ENCODE results near the gene GRB10.

Gene GRB10

DNA sequence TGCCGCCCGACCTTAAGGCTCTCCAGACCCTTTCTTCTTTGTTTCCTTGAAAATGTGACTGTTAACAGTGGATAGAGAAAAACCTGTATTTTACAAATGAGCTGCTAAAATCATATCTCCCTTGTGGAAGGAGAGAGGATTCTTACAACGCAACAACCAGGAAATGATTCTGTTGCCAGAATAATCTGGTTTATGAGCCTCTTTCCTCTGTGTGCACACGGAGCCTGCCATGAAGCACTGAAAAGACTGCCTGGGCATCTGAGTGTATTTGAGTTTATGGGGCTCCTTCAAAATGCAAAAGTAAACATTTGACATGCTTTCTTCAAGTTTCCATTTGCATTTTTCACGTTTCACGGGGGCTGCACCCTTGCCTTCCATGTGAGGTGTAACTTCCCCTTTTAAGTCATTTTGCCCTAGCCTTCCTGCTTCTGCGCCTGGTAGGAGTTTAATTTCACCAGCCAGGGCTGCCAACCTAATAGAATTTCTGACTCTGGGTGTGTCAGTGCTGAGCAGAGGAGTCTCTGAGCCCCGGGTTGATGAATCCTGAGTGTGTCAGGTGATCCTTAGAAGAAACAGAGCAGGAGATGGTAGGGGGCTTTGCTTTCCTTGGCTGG is 101.2 kb downstream of the GRB10 start:
- TF ChIP-seq, protein P1, sequence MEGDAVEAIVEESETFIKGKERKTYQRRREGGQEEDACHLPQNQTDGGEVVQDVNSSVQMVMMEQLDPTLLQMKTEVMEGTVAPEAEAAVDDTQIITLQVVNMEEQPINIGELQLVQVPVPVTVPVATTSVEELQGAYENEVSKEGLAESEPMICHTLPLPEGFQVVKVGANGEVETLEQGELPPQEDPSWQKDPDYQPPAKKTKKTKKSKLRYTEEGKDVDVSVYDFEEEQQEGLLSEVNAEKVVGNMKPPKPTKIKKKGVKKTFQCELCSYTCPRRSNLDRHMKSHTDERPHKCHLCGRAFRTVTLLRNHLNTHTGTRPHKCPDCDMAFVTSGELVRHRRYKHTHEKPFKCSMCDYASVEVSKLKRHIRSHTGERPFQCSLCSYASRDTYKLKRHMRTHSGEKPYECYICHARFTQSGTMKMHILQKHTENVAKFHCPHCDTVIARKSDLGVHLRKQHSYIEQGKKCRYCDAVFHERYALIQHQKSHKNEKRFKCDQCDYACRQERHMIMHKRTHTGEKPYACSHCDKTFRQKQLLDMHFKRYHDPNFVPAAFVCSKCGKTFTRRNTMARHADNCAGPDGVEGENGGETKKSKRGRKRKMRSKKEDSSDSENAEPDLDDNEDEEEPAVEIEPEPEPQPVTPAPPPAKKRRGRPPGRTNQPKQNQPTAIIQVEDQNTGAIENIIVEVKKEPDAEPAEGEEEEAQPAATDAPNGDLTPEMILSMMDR (IDR thresholded peaks at IDR 0.05; ENCODE audit: borderline replicate concordance, insufficient read depth, low read depth, low read length) = no peak
- no peak overlapping the region for H3K4me3 ChIP-seq (ENCODE audit: low read depth, low read length)

DNA sequence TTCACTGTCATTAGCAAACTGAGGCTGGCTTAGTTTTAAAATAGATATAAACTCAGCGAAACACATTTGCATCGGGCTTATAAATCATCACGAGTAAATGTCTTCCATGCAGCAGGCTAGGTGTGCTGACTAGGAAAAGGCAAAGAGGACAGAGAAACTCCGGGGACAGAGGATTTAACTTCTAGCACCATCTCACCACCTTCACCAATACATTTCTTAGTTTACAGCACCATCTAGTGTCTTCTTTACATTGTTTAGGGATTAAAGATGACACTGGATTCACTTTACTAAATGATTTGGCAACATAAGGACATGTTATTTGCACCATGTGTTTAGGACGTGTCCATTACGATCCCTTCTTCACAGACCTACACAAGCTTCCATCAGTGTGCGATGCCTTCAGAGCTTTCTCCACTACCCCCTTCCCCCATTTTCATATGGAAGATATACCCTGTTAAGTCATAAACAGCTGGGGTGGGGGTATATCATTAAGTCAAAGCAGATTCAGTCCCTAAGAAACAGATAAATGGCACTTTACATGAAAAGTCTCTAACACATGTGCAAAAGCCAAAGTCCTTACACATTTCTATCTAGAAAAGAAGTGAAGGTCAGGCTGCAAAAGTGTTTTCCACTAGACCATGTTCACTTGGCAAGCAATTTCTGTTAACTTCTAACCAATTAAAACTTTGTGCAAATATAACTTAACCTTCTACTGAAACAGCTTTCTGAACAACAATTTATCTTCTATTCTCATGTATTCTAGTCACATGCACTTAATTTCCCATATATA is 103.3 kb downstream of the GRB10 start:
- H3K4me3 ChIP-seq (ENCODE audit: low read depth, low read length) = no peak overlapping the region
- TF ChIP-seq, protein P1 (IDR thresholded peaks at IDR 0.05; ENCODE audit: borderline replicate concordance, insufficient read depth, low read depth, low read length) = no peak

DNA sequence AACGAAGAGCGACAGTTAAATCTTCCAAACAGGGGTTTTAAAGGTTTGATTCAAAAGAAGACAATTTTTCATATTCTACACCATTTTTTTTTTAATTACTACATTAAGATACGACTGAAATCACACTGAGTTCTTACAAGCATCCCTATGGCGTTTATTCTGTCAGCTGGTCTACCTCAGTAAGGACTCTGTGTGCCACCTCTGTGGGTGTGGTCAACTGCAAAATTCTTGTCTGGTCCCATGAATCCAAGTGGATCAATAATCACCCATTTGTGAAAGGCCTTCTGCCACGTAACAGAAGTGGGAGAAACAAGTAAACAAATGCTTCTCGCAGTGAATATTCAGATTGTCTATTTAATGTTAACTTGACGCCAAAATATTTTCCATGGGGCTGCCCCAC is 104.1 kb downstream of the GRB10 start:
- H3K4me3 ChIP-seq (ENCODE audit: low read depth, low read length) = no peak overlapping the region
- TF ChIP-seq, protein P1 (IDR thresholded peaks at IDR 0.05; ENCODE audit: borderline replicate concordance, insufficient read depth, low read depth, low read length) = no peak

DNA sequence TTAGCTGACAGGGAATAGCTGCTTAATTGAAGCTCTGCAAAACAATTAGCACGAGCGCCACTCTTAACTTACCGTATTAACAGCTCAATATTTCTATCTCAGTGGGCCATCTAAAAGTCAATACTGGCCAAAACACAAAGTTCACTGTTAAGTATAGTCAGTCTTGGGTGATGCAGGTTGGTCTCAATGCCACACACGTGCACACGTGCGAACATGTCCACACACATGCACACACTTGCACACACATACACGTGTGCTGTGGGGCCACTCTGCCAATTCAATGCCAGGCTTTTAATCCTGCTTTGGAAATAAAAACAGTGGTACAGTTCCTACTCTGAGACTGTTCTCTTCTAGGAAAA is 105.1 kb downstream of the GRB10 start:
- TF ChIP-seq, protein P1 (IDR thresholded peaks at IDR 0.05; ENCODE audit: borderline replicate concordance, insufficient read depth, low read depth, low read length) = no peak
- no peak overlapping the region for H3K4me3 ChIP-seq (ENCODE audit: low read depth, low read length)

DNA sequence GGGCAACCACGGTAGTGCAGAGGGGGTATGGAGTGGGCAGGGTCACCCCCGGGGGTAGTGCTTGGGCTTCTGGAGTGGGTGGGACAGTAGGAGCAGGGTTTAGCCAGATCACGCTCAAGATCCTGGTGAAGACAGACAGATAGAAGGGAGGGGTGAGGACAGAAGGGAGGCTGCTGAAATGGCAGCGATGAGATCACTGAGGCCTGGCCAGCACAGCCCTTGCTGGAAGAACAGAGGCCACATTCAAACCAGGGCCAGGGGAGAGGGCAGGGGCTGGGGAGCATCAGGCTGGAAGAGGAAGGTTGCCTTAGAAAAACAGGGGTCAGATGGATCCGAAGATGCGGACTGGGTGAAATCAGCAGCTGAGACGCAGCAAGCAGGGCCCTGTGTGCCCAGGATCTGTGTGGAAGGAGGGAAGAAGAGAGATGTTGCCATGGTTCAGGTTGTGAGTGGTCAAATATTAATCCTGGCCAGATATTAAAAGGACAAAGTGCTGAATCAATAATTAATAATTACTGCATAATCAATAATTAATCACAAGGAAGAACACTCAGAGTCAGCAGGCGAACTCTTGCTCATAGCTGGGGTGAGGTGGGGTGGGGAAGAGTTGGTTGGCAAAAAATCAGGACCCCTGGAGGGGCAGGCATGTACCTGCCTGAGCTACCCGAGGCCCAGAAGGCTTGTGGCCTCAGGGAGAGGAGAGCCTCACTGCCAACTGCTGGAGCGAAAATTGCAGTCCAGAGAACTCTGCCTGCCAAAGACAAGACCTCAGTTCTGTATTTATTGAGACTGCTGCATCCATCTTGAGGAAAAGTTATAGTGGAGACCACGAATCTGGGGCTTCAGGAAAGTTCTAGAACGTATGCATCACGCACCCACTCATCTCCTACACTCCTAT is 105.7 kb downstream of the GRB10 start:
- no peak overlapping the region for H3K4me3 ChIP-seq (ENCODE audit: low read depth, low read length)
- TF ChIP-seq, protein P1 (IDR thresholded peaks at IDR 0.05; ENCODE audit: borderline replicate concordance, insufficient read depth, low read depth, low read length) = no peak

DNA sequence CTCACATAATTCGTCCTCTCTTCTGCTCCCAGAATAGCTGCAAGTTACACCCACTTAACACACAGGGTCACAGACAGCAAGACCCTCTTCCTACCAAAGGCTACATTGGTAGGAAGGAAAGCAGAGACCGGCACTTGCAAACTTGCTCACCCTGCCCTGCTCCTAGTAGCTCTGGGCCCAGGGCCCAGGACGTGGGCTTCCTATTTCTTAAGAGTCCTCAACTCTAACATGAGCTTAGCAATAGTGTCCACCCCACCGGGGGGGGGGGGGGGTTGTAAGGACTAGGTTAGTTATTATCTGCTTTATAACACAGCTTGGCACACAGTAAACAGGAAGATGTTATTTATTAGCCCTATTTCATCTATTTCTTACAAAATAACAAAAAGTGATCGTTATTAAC is 106.6 kb downstream of the GRB10 start:
- no peak overlapping the region for H3K4me3 ChIP-seq (ENCODE audit: low read depth, low read length)
- TF ChIP-seq, protein P1 (IDR thresholded peaks at IDR 0.05; ENCODE audit: borderline replicate concordance, insufficient read depth, low read depth, low read length) = no peak
